ENCODE measurements around the gene YIPF1.
"Not testable (repeated sequence)": the region's sequence is repeated elsewhere in the genome, so short reads cannot be mapped to it uniquely, and the experiment has no call there.

DNA sequence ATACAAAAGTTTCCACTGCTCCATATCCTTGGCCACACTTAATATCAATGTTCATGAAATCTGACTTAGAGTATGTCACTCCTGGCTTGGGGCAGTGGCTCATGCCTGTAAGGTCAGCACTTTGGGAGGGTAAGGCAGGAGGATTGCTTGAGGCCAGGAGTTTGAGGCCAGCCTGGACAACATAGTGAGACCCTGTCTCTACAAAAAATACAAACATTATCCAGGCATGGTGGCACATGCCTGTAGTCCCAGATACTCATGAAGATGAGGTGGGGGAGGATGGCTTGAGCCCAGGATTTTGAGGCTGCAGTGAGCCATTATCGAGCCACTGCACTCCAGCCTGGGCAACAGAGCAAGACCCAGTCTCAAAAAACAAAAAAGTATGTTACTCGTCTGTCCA is 14.4 kb downstream of the YIPF1 start:
- TF ChIP-seq, protein P1, sequence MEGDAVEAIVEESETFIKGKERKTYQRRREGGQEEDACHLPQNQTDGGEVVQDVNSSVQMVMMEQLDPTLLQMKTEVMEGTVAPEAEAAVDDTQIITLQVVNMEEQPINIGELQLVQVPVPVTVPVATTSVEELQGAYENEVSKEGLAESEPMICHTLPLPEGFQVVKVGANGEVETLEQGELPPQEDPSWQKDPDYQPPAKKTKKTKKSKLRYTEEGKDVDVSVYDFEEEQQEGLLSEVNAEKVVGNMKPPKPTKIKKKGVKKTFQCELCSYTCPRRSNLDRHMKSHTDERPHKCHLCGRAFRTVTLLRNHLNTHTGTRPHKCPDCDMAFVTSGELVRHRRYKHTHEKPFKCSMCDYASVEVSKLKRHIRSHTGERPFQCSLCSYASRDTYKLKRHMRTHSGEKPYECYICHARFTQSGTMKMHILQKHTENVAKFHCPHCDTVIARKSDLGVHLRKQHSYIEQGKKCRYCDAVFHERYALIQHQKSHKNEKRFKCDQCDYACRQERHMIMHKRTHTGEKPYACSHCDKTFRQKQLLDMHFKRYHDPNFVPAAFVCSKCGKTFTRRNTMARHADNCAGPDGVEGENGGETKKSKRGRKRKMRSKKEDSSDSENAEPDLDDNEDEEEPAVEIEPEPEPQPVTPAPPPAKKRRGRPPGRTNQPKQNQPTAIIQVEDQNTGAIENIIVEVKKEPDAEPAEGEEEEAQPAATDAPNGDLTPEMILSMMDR (IDR thresholded peaks at IDR 0.05) = not testable (repeated sequence)
- TF ChIP-seq NFIC (IDR thresholded peaks at IDR 0.05; ENCODE audit: borderline replicate concordance); RXRA (IDR thresholded peaks at IDR 0.05; ENCODE audit: borderline replicate concordance, low read depth); YY1 (IDR thresholded peaks at IDR 0.05; ENCODE audit: low read depth); RAD21 (IDR thresholded peaks at IDR 0.05; ENCODE audit: low read length); EP300 (IDR thresholded peaks at IDR 0.05; ENCODE audit: borderline replicate concordance in 1 of 2, low read depth in 1 of 2, low read length in 1 of 2); SIN3A (IDR thresholded peaks at IDR 0.05; ENCODE audit: borderline replicate concordance, low read depth, low read length): not testable (repeated sequence)
- TF ChIP-seq, protein P2, sequence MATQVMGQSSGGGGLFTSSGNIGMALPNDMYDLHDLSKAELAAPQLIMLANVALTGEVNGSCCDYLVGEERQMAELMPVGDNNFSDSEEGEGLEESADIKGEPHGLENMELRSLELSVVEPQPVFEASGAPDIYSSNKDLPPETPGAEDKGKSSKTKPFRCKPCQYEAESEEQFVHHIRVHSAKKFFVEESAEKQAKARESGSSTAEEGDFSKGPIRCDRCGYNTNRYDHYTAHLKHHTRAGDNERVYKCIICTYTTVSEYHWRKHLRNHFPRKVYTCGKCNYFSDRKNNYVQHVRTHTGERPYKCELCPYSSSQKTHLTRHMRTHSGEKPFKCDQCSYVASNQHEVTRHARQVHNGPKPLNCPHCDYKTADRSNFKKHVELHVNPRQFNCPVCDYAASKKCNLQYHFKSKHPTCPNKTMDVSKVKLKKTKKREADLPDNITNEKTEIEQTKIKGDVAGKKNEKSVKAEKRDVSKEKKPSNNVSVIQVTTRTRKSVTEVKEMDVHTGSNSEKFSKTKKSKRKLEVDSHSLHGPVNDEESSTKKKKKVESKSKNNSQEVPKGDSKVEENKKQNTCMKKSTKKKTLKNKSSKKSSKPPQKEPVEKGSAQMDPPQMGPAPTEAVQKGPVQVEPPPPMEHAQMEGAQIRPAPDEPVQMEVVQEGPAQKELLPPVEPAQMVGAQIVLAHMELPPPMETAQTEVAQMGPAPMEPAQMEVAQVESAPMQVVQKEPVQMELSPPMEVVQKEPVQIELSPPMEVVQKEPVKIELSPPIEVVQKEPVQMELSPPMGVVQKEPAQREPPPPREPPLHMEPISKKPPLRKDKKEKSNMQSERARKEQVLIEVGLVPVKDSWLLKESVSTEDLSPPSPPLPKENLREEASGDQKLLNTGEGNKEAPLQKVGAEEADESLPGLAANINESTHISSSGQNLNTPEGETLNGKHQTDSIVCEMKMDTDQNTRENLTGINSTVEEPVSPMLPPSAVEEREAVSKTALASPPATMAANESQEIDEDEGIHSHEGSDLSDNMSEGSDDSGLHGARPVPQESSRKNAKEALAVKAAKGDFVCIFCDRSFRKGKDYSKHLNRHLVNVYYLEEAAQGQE (IDR thresholded peaks at IDR 0.05; ENCODE audit: low read depth, low read length) = not testable (repeated sequence)
- TF ChIP-seq, protein P3, sequence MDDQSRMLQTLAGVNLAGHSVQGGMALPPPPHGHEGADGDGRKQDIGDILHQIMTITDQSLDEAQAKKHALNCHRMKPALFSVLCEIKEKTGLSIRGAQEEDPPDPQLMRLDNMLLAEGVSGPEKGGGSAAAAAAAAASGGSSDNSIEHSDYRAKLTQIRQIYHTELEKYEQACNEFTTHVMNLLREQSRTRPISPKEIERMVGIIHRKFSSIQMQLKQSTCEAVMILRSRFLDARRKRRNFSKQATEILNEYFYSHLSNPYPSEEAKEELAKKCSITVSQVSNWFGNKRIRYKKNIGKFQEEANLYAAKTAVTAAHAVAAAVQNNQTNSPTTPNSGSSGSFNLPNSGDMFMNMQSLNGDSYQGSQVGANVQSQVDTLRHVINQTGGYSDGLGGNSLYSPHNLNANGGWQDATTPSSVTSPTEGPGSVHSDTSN (IDR thresholded peaks at IDR 0.05) = not testable (repeated sequence)
- TF ChIP-seq, protein P4, sequence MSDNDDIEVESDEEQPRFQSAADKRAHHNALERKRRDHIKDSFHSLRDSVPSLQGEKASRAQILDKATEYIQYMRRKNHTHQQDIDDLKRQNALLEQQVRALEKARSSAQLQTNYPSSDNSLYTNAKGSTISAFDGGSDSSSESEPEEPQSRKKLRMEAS (IDR thresholded peaks at IDR 0.05; ENCODE audit: low read depth) = not testable (repeated sequence)
